GM19238 (cell line): ENCODE measurements around the gene FOXL1.
A peak's percentile ranks its signal among the peaks of the same experiment; 100 is the strongest.

Source experiments
- DNase-seq: peaks from one replicate; pipeline ENCODE4 v3.0.0; 2011; ENCODE audit warnings: low spot score; ENCODE audit not compliant: insufficient read length

FOXL1 gene

DNA sequence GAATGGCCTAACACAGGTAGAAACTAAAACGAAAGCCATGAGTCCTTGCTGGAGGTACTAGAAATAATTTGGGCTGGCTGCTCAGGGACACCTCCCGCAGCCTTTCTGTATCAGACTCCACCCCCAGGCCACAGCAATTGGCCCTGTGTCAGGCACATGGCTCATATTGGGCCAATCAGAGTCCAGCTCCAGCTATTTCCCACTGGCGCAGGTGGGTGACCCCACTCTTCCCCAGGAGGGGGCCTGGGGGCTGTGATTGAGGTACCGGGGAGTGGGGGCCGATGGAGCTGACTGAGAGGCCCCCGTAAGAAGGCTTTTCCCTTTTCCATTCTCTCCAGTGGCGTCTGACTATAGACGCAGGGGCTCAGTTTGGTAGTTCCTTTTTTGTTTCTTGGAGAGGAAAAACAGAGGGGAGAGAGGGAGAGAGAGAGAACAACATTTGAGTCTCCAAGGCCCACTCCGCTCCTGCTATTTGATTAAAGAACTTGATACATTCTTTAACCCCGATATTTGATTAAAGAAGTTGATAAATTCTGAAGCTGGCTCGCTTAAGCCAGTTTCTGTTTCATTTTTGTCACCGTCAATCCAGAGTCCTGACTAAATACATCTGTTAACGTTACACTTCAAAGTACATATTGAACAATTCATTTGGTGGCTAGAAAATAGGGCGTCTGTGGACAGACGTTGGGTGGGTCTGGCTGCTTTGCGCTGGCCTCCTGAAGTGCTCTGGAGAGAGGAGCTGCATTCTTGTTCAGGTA is 26.3 kb downstream of the FOXL1 start:
- DNase-seq = peak; percentile 46

DNA sequence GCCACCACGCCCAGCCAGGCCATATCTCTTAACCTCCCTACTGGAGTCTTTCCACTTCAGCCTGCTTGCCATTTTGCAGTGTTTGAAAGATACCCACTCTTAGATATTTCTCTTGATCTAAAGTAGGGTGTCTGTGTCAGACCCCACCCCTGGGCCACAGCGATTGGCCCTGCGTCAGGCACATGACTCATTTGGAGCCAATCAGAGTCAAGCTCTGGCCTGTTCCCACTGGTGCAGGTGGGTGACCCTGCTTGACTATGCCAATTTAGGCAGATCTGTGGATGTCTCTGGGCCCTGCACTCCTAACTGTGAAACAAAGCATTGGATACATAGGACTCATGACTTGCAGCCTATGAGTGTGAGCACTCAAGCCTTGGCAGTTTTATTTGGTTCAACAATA is 27.6 kb downstream of the FOXL1 start:
- DNase-seq = no peak

DNA sequence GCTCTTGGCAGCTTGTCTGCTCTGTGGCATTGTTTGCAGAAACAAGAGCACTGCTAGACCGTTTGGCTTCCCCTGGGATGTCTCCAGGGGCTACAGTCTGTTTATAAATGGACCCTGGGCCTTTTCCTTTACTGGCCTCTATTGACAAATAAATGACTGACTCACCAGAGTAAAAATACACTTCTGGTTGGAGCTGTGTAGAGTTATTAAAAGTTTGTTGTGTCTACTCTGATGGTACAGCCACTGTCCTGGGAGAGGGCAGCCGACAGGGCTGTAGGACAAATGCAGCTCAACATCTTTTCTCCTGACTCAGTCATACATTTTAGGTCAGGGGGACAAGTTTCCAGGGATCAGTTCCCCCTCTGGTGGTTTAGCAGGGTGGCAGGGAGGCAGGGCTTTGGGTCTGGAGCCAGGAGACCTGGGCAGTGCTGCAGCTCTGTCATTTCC is 30.0 kb downstream of the FOXL1 start:
- DNase-seq = no peak

DNA sequence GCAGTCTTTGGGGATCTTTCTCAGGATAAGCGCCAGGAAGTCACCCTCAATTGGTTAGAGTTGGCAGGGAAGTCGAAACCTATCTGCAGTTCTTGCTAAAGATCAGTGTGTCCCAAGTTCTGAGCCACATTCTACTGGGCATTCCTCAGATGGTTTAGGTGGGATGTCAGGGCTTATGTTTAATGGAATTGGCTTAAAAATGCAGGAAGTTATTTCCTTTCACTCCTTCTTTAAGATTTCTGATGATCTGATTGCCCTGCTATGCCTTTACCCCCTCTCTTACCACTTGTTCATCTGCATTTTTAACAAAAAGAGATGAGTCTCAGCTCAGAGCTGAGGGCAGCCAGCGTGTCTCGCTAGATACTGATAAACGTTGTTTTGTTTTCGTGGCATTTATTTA is 30.8 kb downstream of the FOXL1 start:
- no peak for DNase-seq

DNA sequence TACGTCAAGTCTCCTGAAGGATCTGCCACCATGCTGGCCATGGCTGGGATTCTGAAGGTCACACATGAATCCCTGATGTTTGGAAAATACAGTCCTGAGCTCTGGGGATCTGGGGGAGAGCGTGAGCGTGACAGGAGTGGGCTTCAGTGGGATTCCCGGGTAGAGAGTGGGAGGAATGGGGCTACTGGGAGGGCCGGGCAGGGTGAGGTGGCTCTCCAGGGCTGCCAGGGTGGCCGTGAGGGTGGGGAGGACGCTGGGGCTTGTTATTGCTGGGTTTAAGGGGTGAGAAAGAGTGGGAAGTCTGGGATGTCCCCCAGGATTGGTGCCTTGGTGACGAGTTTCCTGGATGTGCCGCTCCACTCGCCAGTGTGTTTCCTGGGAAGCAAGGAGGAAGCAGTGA is 31.3 kb downstream of the FOXL1 start:
- no peak for DNase-seq

DNA sequence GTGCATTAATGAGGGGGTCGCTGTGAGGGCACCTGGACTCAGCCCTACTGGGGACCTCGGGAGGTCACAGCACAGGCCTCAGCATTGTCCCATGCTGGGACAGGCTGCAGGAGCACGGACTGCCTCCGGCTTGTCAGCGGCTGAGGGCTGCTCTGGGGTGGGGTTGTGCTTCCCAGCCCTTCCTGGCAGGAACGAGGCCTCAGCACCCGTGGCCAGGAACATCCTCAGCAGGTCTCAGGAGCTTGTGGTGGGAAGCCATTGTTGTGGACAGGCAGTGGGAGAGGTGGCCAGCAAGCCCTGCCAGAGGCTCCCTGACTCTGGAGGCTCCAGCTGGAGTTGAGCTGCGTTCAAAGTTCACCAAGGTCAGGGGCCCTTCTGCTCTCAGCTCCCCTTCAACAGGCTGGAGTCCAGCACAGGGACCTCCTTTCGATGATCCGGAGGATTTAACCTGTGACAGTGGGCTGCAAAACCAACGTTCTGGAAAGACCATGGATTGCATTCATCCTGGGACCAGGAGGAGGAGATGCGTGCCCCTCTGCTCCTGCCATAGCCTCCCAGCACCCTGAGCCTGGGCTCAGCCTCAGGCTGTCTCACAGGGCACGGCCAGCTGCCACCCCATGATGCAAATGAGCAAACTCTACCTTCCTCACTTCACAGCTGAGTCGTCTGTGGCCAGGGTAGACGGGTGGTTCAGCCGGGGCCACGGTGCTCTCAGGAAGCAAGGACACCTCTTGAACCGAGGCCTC is 32.6 kb downstream of the FOXL1 start:
- DNase-seq = no peak

DNA sequence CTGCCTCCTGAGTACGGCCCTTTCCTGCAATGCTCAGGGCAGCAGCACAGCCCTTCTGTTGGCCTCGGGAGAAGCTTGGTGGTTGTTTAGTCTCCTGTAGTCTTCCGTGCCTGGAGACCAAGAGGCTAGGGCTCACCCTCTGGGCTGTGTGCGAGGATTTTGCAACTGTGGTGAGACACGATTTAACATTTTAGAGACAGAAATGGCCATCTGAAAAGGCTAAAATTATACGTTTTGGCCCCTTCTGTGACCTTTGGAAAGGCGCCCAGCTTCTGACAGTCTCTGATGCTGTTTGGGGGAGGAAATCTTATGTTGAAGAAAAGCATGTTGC is 33.1 kb downstream of the FOXL1 start:
- no peak for DNase-seq

DNA sequence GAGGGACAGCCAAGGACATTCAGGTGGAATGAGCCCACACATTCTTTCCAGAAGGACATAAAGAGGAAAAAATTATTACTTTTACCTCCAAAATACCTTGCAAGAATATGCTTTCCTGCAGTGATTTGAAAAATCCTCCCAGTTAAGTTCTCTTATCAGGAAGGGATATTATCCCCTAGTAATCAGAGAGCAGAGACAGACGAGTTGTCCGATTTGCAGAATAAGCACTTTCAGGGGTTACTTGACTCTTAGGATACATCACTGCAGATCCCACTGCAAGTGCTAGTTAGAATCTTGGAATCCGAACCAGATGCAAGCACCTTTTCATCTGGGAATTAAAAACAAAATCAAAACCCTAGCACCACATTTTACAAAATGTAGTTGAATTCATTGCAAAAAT is 33.6 kb downstream of the FOXL1 start:
- no peak for DNase-seq

DNA sequence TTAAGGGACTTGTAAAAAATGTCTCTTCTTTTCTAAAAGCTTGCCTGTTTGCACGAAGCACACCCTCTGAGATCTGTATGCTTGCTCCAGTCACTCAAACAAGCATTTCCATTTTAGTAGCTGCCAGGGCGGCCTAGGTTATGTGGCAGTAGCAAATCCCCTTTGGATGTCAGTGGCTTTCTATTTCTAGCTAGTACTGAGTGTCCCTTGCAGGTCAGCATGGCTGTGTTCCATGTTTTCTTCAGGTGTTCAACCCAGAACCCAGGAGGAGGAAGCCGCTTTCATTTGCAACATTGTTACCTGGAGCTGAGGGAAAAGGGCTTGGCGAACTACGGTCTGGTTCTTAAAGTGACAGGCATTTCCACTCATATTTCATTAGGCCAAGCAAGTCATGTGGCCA is 36.4 kb downstream of the FOXL1 start:
- no peak for DNase-seq

DNA sequence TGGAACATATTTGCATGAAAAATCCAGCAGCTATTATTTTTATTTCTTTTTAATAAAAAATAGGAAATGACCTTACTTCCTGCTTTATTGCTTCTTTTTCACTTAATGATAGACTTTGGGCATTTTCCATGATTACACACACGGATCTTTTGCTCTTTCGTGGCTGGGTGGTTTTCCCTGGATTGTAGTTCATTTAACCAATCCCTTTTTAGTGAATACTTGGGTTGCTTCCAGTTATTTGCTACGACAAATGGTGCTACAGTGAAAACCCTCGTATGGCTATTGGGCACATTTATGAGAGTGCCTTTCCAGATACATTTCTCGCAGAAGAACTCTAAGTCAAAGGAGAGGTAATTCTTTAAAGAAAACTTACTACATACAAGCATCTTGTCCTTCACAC is 38.6 kb downstream of the FOXL1 start:
- no peak for DNase-seq

DNA sequence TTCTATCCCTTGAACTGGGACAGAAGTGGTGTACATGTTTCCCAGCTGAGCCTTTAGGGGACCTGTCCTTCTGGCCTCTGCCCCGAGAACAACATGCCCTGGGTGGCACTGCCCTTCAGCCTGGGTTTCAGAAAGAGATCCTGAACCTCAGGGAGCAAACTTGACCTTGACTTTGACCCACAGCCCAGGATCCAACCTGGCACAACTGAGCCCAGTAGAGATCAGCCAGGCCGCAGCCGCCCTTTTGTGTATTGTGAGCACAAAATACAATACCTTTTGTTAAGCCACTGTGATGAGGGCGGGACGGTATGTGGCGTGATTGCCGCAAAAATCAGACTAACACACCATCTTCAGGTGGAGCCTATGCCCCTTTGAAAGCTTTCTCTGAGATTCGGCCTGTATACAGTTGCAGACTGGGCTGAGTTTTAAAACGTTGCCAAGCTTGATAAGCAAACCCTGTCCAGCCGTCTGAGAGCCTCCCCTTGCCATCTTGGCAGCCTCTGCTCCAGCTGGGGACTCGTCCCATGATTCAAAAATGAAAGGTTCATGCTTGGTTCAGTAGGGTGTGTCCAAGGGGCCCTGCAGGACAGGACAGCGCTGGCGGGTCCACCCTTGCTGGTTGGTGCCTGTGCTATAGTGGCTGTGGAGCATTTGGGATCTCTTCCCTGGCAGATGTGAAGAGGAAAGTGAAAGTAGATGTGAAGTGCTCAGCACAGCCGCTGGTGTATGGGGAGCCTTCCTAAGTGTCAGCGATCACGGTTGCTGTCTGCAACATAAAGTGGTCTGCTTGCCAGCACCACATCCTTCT is 40.3 kb downstream of the FOXL1 start:
- DNase-seq = no peak

DNA sequence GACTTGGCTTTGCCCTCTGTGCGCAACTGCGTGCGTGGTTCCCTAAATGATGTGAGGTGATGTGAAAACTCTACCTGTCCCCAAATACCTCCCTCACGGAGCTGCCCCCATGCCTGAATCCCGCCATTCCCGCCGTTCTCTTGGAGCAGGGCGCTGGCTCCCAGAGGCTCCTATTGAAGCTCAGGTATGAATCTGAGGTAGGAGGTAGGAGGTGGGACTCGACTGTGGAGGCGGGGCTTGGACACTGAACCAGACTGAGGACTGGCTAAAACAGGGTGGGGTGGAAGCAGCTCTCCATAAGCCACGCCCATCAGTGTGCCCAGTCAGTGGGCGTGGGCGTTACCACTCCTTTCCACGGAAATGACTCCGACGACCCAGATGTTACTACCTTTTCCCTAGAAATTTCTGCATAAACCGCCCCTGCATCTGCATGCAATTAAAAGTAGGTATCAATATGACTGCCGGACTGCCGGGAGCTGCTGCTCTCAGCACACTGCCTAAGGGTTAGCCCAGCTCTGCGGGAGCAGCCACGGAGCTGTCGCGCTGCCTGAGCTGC is 41.0 kb downstream of the FOXL1 start:
- DNase-seq = no peak

DNA sequence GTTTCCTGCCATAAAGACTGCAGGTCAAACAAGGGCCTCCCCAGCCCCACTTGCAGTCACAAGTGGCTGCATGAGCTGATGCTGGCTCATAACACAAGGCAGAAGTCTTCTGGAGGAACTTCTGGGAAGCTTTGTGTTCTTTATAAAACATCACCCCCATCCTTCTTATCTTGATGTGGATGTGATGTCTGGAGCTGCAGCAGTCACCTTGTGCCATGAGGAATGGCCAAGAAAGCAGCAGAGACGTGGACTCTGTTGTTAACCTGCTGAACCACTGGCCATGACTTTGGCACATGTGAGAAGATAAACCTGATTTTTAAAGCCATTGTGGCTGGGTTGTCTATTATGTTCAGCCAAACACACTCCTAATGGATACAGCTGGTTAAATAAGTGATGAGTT is 41.8 kb downstream of the FOXL1 start:
- no peak for DNase-seq

DNA sequence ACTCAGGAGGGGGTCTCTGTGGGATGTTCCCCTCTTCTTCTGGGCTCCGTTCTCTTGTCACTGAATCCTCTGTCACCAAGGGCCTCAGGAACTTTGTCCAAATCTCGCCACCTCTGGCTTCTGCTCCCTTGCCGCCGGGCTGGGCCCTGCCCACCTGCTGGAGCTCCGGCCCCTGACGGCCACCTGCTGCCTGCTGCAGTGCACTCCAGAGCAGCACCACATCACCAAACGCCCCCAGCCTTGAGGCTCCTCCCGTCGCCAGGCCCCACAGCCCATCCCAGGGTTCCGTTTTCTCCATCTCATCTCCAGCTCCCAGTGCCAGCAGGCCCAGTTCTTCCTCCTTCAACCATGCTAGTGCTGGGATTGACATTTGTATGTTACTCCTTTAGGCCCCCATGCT is 43.6 kb downstream of the FOXL1 start:
- no peak for DNase-seq

DNA sequence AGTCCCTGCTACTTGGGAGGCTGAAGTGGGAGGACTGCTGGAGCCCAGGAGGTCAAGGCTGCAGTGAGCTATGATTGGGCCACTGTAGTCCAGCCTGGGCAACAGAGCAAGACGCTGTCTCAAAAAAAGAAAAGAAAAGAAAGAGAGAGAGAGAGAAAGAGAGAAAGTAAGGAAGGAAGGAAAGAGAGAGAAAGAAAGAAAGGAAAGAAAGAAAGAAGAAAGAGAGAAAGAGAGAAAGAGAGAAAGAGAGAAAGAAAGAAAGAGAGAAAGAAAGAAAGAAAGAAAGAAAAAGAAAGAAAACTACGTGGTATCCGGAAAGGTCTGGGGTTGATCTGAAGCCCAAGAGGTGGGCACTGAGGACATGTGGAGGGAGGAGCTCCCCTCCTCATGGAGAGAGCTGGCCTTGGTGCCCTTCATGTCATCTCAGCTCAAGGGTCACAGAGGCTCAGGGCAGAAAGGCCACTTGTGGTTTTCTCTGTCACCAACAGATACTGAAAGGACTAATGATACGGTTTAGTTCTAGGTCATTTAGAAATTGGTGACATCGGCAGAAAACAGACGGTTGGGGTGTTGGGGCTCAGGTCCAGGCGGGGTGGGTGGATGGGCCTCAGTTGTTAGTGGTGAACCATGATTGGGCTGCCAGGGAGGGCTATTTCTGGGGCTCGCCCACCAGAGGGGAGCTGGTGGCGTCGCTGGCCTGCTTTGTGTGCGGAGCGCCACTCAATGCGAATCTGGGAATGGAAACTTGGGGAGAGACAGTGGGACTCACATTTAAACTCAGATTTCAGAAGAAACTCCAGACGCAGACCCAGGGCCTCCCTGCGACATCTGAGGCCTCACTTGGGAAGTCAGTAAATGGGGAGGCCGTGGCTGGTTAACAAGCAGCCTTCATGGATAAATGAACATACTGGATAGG is 44.6 kb downstream of the FOXL1 start:
- no peak for DNase-seq

DNA sequence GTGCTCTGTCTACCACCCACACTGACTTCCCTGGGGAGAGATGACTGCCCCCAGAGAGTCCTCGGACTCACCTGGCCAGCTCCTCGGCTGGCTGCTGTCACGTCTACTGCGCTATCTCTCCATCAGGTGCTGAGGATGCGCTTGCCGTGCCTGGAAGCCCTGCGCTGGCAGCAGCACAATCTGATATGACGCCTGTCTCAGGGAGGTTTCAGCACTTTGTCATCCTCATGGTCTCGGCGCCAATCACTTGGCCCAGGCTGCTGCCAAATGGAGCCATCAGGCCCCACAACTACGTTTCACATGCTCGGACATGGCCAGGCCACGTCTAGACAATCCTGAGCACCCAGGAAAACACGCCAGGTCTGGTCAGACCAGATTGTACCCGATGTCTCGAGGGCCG is 46.7 kb downstream of the FOXL1 start:
- DNase-seq = no peak

DNA sequence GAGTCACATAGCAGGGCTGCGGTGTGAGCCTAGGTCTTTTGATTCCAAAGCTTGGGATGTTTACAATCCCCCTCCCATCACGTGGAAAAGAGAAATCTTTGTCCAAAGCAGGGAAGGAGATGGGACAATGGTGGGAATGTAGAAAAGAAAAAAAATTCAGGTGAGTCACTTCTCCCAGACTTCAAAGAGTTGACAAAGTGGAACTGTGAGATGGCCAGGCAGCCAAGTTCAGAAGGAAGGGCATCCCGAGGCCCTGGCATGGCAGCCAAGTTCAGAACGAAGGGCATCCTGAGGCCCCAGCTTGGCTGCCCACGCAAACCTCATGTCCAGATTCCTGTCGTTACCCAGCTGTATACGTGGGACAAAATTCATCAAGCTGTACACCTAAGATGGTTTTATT is 47.5 kb downstream of the FOXL1 start:
- no peak for DNase-seq

DNA sequence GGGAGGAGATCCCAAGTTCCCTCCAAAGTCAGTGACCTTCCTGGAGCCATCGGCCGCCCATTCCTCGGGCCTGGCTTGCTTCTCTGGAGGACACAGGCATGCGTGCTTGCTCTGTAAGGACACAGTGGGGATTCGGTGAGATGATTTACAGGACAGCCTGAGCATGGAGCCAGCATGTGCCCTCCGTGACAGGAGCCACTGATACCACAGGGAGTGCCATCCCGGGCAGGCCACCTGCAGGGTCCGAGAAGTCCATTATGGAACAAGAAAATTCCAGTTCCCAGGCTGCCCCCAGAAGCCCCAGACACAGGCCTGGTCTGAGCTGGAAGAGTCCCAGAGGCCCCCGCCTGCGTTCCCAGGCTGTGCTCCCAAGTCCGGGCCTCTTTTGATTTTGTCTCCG is 47.9 kb downstream of the FOXL1 start:
- DNase-seq = no peak

DNA sequence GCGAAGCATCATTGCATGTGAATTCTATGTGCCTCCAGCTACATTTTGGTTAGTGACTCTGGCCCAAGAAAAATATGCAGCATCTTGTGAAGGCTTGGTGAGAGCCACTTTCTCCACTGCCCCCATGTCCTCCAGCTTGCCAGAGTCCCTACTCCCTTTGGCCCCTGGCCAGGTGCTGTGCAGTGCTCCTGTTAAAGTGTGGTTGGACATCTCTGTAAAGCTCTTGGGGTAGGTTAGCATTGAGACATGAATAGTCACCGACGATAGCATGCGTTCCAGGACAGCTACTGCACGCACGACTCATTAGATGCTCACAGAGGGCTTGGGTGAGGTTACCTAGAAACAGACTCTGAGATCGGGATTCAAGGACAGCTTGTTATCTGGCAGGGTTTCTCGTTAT is 48.6 kb downstream of the FOXL1 start:
- DNase-seq = no peak

DNA sequence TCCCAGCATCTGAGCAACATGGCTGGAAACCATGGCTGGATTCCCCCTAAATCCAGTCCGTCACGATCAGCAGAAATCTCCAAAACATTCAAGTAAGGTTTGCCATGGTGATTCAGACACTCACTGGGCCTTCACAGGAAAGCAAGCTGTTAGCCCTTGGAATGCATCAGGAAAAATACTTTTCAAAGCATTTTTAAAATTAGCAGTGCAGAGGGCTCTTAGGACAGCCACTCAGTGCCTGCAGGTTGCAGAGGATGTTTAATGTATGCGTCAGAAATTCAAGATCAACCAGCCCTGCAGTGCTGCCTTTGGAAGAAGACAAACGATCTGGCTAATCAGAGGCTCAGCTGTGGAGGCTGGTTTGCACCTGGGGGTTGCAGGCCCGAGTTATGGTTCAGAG is 50.3 kb downstream of the FOXL1 start:
- DNase-seq = no peak

DNA sequence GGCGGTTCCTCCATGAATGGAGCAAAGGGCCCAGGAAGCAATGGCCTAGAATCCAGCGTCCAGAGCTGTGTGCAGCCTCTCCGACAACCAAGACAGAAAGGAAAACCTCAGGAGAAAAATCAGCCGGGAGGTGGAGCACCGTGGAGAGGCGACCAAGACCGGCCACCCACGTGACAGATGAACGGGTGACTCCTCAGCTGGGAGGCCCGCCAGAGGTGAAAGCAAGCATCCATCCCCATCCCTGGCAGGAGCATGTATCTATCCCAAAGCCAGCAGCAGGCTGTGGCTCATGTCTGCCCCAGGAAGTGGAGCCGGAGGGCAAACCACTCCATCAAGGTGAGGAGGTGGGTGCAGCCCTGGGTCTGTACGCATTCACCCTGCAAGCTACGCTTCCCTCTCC is 52.1 kb downstream of the FOXL1 start:
- no peak for DNase-seq
